AG09319 (cell line): ENCODE measurements around the gene COPS2.
A peak's percentile ranks its signal among the peaks of the same experiment; 100 is the strongest.

Experiments
- DNase-seq: peaks from one replicate; pipeline ENCODE4 v3.0.0-alpha.2; 2010; ENCODE audit warnings: low read depth; ENCODE audit errors: extremely low read depth
- TF ChIP-seq, protein P1 (sequence below): IDR thresholded peaks from 2 replicates; pipeline ENCODE4 v1.5.1; 2011; ENCODE audit warnings: low read depth, mild to moderate bottlenecking, inconsistent platforms, low read length, moderate library complexity

COPS2 gene

DNA sequence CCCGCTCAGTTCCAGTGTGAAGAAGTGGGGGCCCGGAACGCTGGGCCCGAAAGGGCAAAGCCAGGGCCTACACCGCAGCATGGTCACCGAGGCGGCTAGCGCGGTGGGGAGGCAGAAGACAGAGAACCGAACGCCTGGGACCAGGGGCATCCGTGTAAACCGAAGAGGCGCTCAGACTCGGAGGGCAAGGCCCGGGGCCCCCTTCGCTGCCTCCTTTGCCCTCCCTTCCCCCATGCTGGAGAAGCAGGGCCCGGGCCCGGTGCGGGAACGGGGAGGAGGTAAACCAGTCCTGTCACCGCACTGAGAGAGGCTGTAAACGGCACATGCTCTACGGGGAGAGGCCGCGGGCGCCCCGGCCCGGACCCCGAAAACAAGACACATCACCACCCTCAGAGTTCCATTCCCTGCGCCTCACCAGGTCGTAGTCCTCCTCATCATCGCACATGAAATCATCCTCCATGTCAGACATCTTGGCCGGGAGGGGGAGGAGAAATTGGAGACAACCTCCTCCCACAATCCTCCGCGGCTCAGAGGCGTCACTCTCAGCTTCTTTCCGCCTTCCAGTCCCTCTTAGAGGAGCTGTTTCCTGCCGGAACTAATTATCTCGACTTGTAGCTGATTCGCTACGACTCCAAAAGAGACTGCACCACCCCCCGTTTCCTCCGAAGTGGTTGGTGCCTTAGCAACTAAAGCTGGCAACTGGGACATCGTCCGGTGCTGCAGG, at the start of gene COPS2:
Gene COPS2, minus strand, starts transcription at position 490 of the 724 bp plus-strand sequence. Its CDS starts 21 bp downstream, at position 469.
- TF ChIP-seq, protein P1, sequence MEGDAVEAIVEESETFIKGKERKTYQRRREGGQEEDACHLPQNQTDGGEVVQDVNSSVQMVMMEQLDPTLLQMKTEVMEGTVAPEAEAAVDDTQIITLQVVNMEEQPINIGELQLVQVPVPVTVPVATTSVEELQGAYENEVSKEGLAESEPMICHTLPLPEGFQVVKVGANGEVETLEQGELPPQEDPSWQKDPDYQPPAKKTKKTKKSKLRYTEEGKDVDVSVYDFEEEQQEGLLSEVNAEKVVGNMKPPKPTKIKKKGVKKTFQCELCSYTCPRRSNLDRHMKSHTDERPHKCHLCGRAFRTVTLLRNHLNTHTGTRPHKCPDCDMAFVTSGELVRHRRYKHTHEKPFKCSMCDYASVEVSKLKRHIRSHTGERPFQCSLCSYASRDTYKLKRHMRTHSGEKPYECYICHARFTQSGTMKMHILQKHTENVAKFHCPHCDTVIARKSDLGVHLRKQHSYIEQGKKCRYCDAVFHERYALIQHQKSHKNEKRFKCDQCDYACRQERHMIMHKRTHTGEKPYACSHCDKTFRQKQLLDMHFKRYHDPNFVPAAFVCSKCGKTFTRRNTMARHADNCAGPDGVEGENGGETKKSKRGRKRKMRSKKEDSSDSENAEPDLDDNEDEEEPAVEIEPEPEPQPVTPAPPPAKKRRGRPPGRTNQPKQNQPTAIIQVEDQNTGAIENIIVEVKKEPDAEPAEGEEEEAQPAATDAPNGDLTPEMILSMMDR: no peak
- peak; percentile 97 for DNase-seq

DNA sequence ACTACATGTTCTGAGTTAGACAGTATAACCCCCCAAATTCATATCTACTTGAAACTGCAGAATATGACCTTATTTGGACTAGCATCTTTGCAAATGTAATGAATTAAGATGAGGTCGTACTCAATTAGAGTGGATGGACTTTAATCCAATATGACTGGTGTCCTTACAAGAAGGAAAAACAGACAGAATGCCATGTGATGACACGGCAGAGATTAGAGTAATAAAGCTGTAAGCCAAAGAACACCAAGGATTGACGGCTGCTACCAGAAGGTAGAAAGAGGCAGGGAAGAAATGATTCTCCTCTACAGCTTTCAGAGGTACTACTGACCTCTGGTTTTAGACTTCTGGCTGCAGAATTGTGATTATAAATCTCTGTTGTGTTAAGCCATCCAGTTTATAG, 44.9 kb upstream of the COPS2 start:
- TF ChIP-seq, protein P1: no peak
- no peak for DNase-seq

DNA sequence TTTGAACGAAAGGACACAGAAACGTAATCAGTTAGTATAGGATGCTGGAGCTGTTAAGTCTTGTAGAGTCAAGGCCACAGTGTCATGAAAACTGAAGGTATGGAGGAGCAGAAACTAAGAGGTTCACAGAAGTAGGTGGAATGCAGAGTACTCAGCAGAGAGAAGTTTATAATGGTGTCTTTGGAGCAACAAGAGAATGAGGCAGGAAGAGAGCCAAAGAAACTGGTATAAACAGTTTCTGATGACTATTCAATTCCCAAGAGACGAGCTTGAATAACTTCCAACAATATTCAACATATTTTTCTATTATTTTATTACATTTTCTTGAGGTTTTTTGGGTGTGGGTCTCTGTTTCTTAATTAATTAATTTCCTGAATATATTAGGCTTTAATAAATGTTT, 44.3 kb upstream of the COPS2 start:
- TF ChIP-seq, protein P1: no peak
- peak; percentile 15 for DNase-seq

DNA sequence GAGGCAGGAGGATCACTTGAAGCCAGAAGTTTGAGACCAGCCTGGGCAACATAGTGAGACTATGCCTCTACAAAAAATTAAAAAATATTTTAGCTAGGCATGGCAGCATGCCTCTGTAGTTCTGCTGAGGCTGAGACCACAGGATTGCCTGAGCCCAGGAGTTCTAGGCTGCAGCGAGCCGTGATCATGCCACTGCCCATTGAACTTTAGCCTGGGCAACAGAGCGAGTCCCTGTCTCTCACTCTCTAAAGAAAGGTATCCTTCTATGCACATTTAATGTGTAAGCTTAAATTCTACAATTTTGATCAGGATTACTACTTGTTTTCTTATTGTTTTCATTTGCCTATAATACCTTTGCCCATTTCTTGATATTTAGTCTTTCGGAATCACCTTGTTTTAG, 41.5 kb upstream of the COPS2 start:
- TF ChIP-seq, protein P1: no peak
- DNase-seq: no peak

DNA sequence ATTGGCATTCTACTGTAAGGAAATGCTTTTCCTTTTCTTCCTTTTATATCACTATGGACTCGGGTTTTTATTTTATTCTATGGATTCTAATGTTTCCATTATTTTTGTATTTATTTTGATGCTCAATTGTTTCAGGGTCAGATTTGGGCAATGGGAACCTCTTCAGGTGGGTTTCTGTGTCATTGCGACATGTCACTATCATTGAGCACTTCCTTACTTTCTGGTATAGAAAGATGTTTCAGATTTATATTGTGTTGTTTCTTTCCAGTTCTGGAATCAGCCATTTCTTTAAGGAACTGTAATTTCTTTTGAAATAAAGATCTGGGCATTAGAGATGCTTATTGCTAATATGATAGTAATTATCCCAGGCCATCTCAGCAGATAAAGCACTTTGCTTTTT, 36.5 kb upstream of the COPS2 start:
- no peak for DNase-seq
- TF ChIP-seq, protein P1: no peak

DNA sequence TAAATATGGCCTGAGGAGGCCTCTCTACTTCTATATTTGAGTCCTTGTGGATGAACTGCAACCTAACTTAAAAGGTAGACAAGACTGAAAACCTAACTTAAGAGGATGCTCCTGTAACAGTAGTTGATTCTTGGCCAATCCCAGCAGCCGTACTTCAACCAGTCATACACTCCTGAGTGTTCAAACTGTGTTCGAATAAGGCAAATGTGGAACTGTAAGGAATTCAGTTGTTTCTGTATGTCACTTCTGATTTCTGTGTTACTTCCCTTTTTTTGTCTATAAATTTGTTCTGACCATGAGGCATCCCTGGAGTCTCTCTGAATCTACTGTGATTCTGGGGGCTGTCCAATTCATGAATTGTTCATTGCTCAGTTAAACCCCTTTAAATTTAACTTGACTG, 35.2 kb upstream of the COPS2 start:
- TF ChIP-seq, protein P1: no peak
- DNase-seq: no peak

DNA sequence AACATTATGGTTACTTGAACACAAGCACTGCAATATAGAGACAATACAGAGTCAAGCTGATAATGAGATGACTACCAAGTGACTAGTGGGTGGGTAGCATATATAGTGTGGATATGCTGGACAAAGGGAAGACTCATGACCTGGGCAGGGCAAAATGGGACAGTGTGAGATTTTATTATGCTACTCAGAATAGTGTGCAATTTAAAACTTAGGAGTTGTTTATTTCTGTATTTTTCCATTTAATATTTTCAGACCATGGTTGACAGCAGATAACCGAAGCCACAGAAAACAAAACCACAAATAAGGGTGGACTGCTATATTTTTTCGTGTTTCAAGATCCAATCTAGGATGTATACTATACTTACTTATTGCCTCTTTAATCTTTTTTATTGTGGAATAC, 34.2 kb upstream of the COPS2 start:
- no peak for DNase-seq
- TF ChIP-seq, protein P1: no peak
